Sigmoid colon (tissue), 4 donors: ENCODE results near the gene CHAC1.

Source experiments
- EP300 ChIP-seq, 4 donors: sonication (generic); formaldehyde crosslinking; IDR thresholded peaks; one replicate each; pipeline ENCODE4 v1.6.1; 2017; ENCODE audit warnings: antibody characterized with exemption in 4 of 4
- POLR2A ChIP-seq, 2 donors: fragments of 450-650 bp; IDR thresholded peaks; one replicate each; pipeline ENCODE4 v1.6.1; 2016; ENCODE audit warnings: antibody characterized with exemption in 2 of 2, mild to moderate bottlenecking in 2 of 2, moderate library complexity in 2 of 2
- POLR2AphosphoS5 ChIP-seq, 4 donors: sonication (generic); formaldehyde crosslinking; IDR thresholded peaks; one replicate each; pipeline ENCODE4 v1.6.1; 2017; ENCODE audit warnings: antibody characterized with exemption in 4 of 4
- TF ChIP-seq, protein P1 (sequence below), 4 experiments: fragments of 450-650 bp in 3 of 4; fragments of 200-600 bp in 1 of 4; IDR thresholded peaks; one replicate each; pipeline ENCODE4 v1.5.1; 2016 to 2019; ENCODE audit warnings: antibody characterized with exemption in 4 of 4, mild to moderate bottlenecking in 3 of 4, moderate library complexity in 2 of 4

DNA sequence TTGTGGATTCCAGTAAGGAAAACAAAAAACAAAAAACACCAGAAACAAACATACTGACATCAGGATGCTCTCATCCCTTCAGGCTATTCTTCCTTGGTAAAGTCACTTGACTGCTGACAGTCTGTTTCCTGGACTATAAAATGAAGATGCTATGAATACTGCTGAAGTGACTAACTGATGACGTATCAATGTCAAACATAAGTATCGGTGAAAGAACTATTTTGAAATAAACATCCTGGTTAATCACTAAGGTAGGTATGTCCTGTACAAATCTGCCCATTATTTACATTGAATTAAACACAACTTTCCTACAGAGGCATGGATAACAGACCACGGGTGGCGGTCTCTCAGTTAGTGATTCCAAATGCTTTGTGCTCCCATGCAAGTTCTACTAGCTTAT, 45.9 kb downstream of the CHAC1 start:
- TF ChIP-seq POLR2A (IDR thresholded peaks at IDR 0.05) = no peak
- TF ChIP-seq, protein P1, sequence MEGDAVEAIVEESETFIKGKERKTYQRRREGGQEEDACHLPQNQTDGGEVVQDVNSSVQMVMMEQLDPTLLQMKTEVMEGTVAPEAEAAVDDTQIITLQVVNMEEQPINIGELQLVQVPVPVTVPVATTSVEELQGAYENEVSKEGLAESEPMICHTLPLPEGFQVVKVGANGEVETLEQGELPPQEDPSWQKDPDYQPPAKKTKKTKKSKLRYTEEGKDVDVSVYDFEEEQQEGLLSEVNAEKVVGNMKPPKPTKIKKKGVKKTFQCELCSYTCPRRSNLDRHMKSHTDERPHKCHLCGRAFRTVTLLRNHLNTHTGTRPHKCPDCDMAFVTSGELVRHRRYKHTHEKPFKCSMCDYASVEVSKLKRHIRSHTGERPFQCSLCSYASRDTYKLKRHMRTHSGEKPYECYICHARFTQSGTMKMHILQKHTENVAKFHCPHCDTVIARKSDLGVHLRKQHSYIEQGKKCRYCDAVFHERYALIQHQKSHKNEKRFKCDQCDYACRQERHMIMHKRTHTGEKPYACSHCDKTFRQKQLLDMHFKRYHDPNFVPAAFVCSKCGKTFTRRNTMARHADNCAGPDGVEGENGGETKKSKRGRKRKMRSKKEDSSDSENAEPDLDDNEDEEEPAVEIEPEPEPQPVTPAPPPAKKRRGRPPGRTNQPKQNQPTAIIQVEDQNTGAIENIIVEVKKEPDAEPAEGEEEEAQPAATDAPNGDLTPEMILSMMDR (IDR thresholded peaks at IDR 0.05) = no peak
- no peak for TF ChIP-seq POLR2AphosphoS5 (IDR thresholded peaks at IDR 0.05)
- TF ChIP-seq EP300 (IDR thresholded peaks at IDR 0.05) = no peak
